HG02610 (cell line): ENCODE results near the gene ZDHHC24.
"Not testable (repeated sequence)": the region's sequence is repeated elsewhere in the genome, so short reads cannot be mapped to it uniquely, and the experiment has no call there.

ENCODE experiments used
- ATAC-seq: cut with Tn5 transposase; IDR thresholded peaks from one replicate; pipeline ENCODE4 v1.9.1; 2021; ENCODE audit warnings: mild to moderate bottlenecking, moderate library complexity; ENCODE audit not compliant: unreplicated experiment

ZDHHC24 gene

GRCh38 chr11:66546966-66547661 lies 1.3 kb upstream of the ZDHHC24 start:
- ATAC-seq: no peak

GRCh38 chr11:66546368-66546965 lies 619 bp upstream of the ZDHHC24 start, which contains the start of gene ACTN3:
TSS of gene ACTN3 (plus strand) at chr11:66546903. CDS start at chr11:66546938, 35 bp downstream.
- no peak for ATAC-seq

- ATAC-seq: not testable (repeated sequence)
These were observed 896 bp downstream of the ZDHHC24 start for GRCh38 chr11:66544952-66545351.

GRCh38 chr11:66543263-66544107 lies 2.4 kb downstream of the ZDHHC24 start:
- peak; percentile 29 for ATAC-seq

- no peak for ATAC-seq
These were observed 3.5 kb downstream of the ZDHHC24 start for GRCh38 chr11:66542362-66542761.

GRCh38 chr11:66541892-66542291 lies 4.0 kb downstream of the ZDHHC24 start:
- no peak for ATAC-seq

- not testable (repeated sequence) for ATAC-seq
These were observed 5.2 kb downstream of the ZDHHC24 start for GRCh38 chr11:66540598-66540997.

GRCh38 chr11:66539870-66540213 lies 6.0 kb downstream of the ZDHHC24 start:
- no peak for ATAC-seq

GRCh38 chr11:66539170-66539869 lies 6.5 kb downstream of the ZDHHC24 start:
- ATAC-seq: no peak

- ATAC-seq: no peak
These were observed 13.1 kb downstream of the ZDHHC24 start for GRCh38 chr11:66532784-66533183.

- ATAC-seq: no peak
These were observed 14.0 kb downstream of the ZDHHC24 start for GRCh38 chr11:66531841-66532240.

- ATAC-seq: no peak
These were observed 14.7 kb downstream of the ZDHHC24 start for GRCh38 chr11:66530927-66531709.

- no peak for ATAC-seq
These were observed 16.2 kb downstream of the ZDHHC24 start for GRCh38 chr11:66529655-66530054.

GRCh38 chr11:66529069-66529468 lies 16.8 kb downstream of the ZDHHC24 start:
- no peak for ATAC-seq

- ATAC-seq: no peak
These were observed 21.4 kb downstream of the ZDHHC24 start for GRCh38 chr11:66524304-66525040.

- no peak for ATAC-seq
These were observed 22.2 kb downstream of the ZDHHC24 start for GRCh38 chr11:66523611-66524010.

- ATAC-seq: no peak
These were observed 34.9 kb downstream of the ZDHHC24 start for GRCh38 chr11:66510990-66511339.

- ATAC-seq: peak; percentile 85
These were observed 35.4 kb downstream of the ZDHHC24 start, which contains the start of gene BBS1 for GRCh38 chr11:66510271-66510989. TSS of gene BBS1 (plus strand) at chr11:66510635. CDS start at chr11:66510660, 25 bp downstream.

- ATAC-seq: no peak
These were observed 36.7 kb downstream of the ZDHHC24 start for GRCh38 chr11:66509131-66509561.
